HG03565 (cell line): ENCODE measurements around the gene HAUS7.

Experiments used
- ATAC-seq: cut with Tn5 transposase; IDR thresholded peaks from one replicate; pipeline ENCODE4 v1.9.1; 2021; ENCODE audit warnings: mild to moderate bottlenecking, moderate library complexity; ENCODE audit not compliant: unreplicated experiment

HAUS7 gene

DNA sequence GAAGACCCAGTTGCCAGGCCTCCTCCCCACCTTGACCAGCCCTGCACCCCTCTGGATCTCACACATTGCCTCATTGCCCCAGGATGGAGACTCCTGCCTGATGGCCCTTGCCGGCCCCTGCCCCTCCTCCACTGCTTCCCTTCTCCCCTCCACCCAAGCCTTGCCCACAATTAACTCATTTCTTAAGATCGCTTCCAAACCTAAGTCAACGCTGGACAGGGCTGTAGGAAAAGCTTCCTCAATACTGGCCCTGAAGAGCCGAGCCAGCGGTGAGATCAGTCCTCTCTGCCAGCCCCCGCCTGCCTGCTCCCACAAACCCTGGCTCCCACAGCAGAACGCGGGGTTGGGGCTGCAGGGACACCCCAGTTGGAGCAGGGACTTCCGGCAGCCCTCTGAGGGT is 7.5 kb upstream of the HAUS7 start:
- ATAC-seq, result no peak

GRCh38 chrX:153477364-153477857 is 7.0 kb upstream of the HAUS7 start:
- no peak for ATAC-seq

- ATAC-seq, result no peak
Observed at GRCh38 chrX:153476666-153477363, 6.4 kb upstream of the HAUS7 start.

- no peak for ATAC-seq
Observed at GRCh38 chrX:153475751-153476281, 5.4 kb upstream of the HAUS7 start.

DNA sequence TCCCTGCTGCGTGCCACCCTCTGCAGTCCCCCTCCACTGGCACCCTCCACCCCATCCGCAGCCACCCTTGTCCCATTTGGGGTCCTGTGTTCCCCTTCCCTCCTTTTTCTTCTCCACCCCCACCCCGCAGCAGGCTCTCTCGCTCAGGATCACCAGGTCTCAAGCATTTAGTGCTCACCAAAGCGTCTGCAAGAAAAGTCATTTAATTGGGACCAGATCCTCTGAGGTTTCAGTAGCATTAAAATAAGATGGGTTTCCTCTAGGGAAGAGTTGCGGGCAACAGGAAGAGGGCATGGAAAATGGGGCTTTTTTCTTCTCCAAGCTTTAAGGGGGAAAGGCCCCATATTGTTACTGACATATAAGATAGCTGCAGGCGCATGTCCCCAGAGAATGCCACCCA is 4.9 kb upstream of the HAUS7 start:
- ATAC-seq, result no peak

GRCh38 chrX:153474718-153475117 is 4.3 kb upstream of the HAUS7 start:
- no peak for ATAC-seq

GRCh38 chrX:153474266-153474665 is 3.9 kb upstream of the HAUS7 start:
- no peak for ATAC-seq

DNA sequence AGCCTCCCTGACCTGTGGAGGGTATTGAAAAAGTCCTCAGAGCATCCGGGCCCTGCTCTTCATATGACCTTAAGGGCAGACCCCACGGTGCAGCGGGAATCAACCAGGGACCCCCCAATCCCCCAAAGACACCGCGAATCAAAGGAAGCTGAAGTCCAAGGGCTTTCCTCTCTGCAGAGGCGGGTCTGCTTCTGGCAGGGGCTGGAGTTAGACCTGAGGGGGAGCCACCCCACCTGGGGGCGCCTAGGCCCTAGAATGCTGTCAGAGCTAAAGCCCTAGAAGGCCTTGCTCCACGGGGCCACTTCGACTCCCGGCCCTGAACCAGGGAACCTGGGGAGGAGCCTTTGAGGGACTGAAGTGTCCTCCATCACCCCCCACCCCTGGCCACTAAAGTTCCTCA is 2.8 kb upstream of the HAUS7 start:
- no peak for ATAC-seq

GRCh38 chrX:153471663-153472280 is 1.4 kb upstream of the HAUS7 start:
- no peak for ATAC-seq

GRCh38 chrX:153469811-153470410 is 465 bp downstream of the HAUS7 start:
- ATAC-seq, result peak; percentile 28

- ATAC-seq, result no peak
Observed at GRCh38 chrX:153468008-153468580, 2.3 kb downstream of the HAUS7 start.

DNA sequence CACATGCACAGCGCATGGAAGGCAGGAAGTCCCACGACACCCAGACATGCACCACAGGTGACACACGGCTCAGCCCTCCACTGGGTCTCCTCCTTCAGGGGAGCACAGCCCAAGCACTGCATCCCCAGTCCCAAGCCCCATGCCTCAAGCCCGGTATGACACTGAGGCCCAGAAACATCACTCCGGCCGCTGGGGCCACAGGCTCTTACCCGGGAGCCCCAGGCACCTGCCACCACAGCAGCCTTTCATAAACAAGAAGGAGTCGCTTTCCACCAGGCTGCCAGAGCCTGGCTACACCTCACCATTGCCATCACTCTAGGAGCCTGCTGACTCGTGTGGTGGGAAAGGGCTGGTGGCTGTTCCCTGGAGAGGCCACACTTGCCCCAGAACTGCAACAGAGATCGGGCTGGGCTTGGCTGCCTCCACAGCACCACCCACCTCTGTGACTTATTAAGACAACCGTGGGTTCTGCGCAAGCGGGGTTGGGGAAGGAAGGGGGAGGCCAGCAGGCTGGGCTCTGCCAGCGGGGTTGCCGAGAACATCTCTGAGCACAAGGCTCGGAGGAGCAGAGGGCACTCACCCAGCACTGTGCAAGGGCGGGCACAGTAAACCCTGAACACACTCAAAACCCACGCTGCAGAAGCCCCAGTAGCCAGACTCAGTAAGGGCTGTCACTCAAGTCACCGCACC is 4.5 kb downstream of the HAUS7 start:
- no peak for ATAC-seq

DNA sequence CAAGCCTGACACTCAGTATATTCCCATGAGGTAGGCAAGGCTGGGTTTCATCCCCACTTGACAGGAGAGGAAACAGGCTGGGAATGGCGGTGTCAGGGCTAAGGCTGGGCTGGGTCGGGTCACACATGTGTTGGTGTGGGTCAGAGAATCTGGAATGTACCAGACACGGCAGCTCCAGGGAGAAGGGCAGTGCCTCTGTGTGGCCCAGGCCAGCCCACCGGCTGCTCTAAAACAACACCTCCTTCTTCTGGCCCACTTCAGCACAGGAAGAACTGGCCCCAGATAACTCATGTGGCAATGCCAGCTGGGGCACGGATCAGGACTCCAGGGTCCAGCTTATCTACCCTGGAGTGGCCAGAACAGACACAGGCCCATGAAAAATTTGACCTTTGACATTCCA is 6.3 kb downstream of the HAUS7 start:
- no peak for ATAC-seq

GRCh38 chrX:153463556-153463955 is 6.8 kb downstream of the HAUS7 start:
- no peak for ATAC-seq

DNA sequence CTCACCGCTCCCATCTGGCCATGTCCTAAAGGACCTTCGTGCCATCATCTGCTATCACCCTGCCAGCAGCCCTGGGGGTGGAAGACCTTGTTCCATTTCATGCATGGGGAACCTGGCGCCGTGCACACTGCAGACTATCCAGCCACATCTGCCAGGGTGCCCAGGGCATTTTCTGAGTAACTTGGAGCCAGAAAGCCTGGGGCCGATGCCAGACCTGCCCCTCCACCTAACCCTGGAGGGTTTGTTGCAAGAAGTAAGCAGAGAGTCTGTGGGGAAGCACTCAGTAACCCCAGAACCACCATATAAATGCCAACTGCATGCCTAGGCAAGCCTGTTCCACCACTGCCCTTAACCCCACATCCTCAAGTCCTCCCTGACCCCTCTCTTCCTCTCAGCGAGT is 7.3 kb downstream of the HAUS7 start:
- no peak for ATAC-seq

DNA sequence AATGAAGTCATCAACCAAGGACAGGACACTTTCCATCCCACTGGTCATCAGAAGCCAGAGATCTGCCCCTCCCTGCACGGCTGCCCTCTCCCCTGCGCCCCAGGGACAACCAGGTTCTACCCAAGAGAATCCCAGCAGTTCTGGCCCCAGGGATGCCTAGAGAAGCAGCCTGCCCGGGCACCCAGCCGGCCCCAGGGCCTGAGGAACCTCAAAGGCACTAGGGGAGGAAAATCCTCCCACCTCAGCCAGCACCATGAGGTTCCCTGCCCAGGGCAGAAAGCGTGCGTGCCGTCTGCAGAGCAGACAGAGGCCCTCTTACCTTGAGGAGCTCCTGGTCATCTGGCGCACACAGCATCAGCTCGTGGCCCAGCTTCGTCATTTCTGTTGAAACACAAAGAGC is 8.1 kb downstream of the HAUS7 start:
- ATAC-seq, result no peak

DNA sequence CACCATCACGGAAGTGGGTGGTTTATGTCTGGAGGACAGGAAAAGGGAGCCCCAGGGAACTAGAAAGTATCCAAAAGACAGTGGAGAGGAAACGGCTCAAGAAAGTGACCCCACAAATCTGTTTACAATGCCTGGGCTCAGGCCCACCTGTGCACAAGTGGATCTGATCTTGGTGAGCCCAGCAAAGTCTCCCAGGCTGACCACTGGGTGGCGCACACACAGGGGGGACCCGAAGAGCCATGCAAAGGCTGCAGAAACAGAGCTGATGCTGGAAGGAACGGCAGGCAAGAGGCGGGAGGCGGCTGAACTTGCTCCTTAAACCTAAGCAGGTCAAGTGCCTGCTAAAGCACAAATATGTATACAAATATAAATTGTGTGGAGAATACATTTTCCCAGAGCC is 9.6 kb downstream of the HAUS7 start:
- no peak for ATAC-seq

GRCh38 chrX:153459986-153460385 is 10.4 kb downstream of the HAUS7 start:
- no peak for ATAC-seq

- no peak for ATAC-seq
Observed at GRCh38 chrX:153458476-153458875, 11.9 kb downstream of the HAUS7 start.

- ATAC-seq, result no peak
Observed at GRCh38 chrX:153457827-153458466, 12.4 kb downstream of the HAUS7 start.
